ENCODE results near the gene GARIN1A.
"Not testable (repeated sequence)": the region's sequence is repeated elsewhere in the genome, so short reads cannot be mapped to it uniquely, and the experiment has no call there.

GARIN1A gene

GRCh38 chr7:128671992-128672391, at the start of gene GARIN1A:
Gene GARIN1A (plus strand): TSS chr7:128672292. CDS start chr7:128672398, 106 bp downstream.
- DNase-seq, result no peak

GRCh38 chr7:128627124-128627523, 45.0 kb upstream of the GARIN1A start:
- DNase-seq, result peak; percentile 40

GRCh38 chr7:128633915-128634314, 38.2 kb upstream of the GARIN1A start:
- not testable (repeated sequence) for DNase-seq

- DNase-seq, result not testable (repeated sequence)
Measured at GRCh38 chr7:128645206-128645605, 26.9 kb upstream of the GARIN1A start.

DNA sequence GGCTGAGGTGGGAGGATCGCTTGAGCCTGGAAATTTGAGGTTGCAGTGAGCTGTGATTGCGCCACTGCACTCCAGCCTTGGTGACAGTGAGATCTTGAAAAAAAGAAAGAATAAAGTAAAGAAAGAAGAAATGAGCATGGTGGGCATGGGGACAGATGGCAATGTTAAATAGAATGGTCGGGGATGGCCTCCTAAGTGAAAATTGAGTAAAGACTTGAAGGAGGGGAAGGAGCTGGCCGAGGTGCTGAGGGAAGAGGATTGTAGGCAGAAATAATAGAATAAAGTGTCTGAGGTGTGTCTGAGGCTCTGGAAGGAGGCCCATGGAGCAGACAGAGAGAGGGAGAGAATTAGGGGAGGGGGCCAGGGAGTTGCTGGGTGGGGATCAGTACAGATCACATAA, 26.2 kb upstream of the GARIN1A start:
- not testable (repeated sequence) for DNase-seq

DNA sequence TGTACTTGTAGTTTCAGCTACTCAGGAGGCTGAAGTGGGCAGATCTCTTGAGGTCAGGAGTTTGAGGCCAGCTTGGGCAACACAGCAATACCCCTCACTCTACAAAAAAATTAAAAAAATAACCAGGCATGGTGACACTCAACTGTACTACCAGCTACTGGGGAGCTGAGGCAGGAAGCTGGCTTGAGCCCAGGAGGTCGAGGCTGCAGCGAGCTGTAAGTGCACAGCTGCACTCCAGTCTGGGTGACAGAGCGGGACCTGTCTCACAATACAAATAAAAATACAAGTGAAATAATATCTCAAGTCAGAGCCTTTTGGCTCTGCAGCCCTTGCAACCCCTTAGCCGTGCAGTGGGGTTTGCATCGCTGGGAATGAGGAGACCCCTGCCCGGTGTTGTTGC, 25.2 kb upstream of the GARIN1A start:
- not testable (repeated sequence) for DNase-seq

GRCh38 chr7:128651096-128651495, 21.0 kb upstream of the GARIN1A start:
- not testable (repeated sequence) for DNase-seq

DNA sequence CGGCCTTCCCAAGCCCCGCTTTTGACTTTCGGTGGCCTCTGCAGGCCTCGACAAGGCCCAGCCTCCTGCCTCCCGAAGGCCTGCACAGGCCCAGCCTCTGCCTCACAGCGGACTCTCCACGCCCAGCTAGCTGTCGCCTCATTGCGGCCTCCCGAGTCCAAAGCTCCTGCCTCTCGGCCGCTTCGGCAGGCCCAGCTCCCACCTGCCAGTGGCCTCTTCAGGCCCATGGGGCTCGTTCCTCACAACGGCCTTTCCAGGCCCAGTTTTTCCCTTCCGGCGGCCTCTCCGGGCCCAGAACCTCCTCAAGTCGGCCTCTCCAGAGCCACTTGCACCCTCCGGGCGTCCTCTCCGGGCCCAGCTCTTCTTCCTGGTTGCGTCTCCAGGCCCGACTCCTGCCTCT, 19.5 kb upstream of the GARIN1A start:
- DNase-seq, result not testable (repeated sequence)

DNA sequence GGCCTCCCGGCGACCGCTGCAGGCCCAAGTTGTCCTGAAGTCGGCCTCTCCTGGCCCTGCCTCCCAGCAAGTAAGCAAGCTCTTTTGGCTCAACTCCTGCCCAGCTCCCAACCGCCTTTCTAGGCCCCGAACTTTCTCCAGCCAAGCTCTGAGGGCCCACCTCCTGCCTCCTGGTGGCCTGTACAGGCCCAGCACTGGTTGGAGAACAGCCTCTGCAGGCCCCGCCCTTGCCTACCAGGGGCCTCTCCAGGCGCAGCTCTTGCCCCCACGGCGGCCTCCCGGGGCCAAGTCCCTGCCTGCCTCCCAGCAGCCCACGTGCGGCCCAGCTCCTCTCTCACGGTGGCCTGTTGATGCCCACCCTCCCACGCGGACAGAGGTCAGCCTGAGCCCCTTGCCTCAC, 18.9 kb upstream of the GARIN1A start:
- not testable (repeated sequence) for DNase-seq

DNA sequence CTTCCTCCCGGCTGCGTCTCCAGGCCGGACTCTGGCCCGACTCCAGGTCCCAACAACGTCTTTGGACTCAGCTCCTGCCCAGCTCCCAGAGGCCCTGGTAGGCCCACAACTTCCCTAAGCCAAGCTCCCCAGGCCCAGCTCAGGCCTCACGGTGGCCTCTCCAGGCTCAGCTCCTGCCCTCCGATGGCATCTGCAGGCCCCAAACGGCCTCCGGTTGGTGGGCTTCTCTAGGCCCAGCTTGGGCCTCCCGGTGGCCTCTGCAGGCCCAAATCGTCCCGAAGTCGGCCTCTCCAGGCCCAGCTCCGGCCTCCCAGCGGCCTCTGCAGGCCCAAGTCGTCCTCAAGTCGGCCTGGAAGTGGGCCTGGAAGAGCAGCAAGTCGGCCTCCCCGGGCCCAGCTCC, 18.0 kb upstream of the GARIN1A start:
- not testable (repeated sequence) for DNase-seq

GRCh38 chr7:128654501-128654900, 17.6 kb upstream of the GARIN1A start:
- not testable (repeated sequence) for DNase-seq

DNA sequence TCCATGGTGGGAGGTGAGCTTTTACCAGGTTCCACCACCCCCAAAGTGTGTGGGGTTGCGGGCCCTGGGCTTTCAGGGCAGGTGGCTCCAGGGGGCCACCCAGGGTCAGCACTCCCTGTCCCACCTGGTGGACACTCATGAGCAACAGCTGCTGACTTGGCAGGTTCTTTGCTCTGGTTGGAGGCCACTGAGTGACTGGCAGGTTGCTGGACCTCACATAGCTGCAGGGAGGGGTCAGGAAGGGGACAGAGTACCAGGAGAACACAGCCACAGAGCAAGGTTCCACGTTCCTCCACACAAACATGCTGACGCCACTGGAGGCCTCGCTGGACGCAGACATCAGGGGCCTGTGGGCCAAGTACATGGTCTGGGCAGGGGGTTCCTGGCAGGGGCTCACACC, 13.7 kb upstream of the GARIN1A start:
- not testable (repeated sequence) for DNase-seq

DNA sequence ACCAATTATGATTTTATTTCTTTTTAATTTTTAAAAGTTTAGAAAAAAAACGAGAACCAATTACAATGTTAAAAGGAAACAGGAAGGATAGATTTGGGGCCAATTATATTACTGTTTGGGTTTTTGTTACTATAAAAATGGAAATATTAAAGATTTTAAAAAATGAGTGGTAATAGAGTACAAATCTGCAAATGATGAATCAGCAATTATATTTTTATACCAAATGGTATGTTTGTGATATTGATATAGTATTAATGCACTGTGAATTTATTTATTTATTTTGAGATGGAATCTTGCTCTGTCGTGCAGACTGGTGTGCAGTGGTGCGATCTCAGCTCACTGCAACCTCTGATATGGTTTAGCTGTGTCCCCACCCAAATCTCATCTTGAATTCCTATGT, 11.5 kb upstream of the GARIN1A start:
- DNase-seq, result no peak

DNA sequence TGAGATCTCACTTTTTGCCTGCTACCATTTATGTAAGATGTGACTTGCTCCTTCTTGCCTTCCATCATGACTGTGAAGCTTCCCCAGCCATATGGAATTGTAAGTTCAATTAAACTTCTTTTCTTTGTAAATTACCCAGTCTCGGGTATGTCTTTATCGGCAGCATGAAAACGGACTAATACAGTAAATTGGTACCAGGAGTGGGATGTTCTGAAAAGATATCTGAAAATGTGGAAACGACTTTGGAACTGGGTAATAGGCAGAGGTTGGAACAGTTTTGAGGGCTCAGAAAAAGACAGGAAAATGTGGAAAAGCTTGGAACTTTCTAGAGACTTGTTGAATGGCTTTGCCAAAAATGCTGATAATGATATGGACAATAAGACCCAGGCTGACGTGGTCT, 10.6 kb upstream of the GARIN1A start:
- no peak for DNase-seq

DNA sequence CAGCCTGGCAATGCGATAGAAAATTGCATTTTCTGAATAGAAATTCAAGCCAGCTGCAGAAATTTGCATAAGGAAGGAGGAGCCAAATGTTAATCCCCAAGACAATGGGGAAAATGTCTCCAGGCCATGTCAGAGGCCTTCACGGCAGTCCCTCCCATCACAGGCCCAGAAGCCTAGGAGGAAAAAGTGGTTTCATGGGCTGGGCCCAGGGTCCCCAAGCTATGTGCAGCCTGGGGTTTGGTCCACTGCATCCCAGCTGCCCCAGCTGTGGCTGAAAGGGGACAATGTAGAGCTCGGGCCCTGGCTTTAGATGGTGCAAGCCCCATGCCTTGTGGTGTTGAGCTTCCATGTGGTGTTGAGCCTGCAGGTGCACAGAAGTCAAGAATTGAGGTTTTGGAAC, 10.0 kb upstream of the GARIN1A start:
- no peak for DNase-seq

DNA sequence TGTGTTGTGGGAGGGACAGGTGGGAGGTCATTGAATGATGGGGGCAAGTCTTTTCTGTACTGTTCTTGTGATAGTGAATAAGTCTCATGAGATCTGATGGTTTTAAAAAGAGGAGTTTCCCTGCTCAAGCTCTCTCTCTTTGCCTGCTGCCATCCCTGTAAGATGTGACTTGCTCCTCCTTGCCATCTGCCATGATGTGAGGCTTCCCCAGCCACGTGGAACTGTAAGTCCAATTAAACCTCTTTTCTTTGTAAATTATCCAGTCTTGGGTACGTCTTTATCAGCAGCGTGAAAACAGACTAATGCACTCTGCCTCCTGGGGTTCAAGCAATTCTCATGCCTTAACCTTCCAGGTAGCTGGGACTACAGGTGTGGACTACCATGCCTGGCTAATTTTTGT, 8.9 kb upstream of the GARIN1A start:
- not testable (repeated sequence) for DNase-seq

GRCh38 chr7:128665057-128665456, 7.0 kb upstream of the GARIN1A start:
- DNase-seq, result no peak

DNA sequence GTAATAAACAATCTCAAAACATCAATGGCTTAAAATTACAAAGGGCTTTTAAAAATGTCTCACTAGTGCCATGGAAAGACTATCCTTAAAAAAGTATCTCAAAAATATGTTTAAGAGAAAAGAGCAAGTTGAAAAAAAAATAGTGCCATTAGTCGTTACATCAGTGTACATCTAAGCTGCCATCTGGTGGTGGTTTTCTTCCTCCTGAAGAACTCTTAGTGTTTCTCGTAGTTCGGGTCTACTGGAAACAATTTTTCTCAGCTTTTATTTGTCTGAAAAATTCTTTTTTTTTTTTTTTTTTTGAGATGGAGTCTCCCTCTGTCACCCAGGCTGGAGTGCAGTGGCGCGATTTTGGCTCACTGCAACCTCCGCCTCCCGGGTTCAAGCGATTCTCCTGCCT, 5.9 kb upstream of the GARIN1A start:
- DNase-seq, result no peak

- peak; percentile 30 for DNase-seq
Measured at GRCh38 chr7:128672927-128673517, 930 bp downstream of the GARIN1A start.

GRCh38 chr7:128673571-128673970, 1.5 kb downstream of the GARIN1A start:
- DNase-seq, result no peak

- DNase-seq, result no peak
Measured at GRCh38 chr7:128676665-128677064, 4.6 kb downstream of the GARIN1A start.

- DNase-seq, result no peak
Measured at GRCh38 chr7:128679920-128680319, 7.8 kb downstream of the GARIN1A start.

DNA sequence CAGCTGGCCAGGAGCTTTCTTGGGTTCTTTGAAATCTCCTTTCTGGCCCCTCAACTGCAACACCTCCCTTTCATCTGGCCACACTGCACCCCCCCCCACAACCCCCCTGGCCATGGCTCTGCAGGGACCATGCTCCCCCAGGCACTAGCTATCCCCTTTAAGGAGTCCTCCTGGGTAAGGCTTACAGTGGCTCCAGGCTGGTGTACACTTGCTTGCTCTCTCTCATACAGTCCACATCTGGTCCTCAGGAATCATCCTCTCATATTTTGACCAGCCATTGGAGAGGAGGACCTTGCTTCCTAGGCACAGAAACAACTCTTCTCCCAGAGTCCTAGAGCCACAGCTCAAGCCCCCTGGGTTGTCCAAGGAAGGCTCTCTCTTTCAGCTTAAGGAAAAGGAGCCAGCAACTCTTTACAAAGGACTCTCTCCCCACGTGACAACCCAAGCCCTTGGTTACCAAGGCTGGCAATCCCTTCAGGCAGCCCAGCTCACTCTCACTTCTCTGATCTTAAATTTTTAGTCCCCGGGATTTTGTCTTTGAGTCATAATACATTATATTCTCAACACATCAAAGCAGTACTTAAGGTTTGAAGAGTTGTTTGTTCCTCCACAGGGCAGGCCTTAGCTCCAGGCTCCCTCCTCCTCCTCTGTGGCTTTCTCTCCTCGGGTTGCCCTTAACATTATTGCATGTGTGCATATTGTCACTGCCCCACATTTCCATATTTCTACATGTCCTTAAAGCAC, 9.9 kb downstream of the GARIN1A start:
- DNase-seq, result no peak

DNA sequence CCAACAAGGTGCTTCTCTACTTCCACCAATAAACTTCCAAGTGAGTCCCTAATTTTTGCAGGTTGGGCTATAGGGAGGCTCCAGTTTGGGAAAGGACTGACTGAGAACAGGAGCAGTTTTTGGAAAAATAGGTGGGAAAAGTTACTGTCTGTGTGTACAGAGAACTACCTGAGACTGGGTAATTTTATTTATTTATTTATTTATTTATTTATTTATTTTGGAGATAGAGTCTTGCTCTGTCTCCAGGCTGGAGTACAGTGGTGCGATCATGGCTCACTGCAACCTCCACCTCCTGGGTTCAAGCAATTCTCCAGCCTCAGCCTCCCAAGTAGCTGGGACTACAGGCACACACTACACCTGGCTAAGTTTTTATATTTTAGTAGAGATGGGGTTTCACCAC, 11.2 kb downstream of the GARIN1A start:
- DNase-seq, result not testable (repeated sequence)

DNA sequence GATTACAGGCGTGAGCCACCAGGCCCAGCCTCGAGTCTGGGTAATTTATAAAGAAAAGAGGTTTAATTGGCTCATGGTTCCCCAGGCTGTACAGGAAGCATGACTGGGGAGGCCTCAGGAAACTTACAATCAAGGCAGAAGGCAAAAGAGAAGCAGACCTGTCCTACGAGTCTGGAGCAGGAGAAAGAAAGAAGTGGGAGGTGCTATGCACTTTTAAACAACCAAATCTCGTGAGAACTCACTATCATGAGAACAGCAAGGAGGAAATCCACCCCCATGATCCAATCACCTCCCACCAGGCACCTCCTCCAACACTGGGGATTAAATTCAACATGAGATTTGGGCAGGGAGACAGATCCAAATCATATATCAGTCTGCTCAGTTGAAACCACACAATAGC, 11.6 kb downstream of the GARIN1A start:
- DNase-seq, result not testable (repeated sequence)
